WTC11 (cell line): ENCODE measurements around the gene ZFHX3.

Experiments
- TF ChIP-seq, protein P1 (sequence below): fragments of 200-600 bp; IDR thresholded peaks from 2 replicates; pipeline ENCODE4 v1.8.0; 2022; ENCODE audit warnings: antibody characterized with exemption
- TF ChIP-seq, protein P2 (sequence below): sonication (generic); formaldehyde crosslinking; IDR thresholded peaks from 2 replicates; pipeline ENCODE4 v1.8.1; 2022; ENCODE audit warnings: low read depth, missing genetic modification reagents, borderline replicate concordance
- TF ChIP-seq, protein P3 (sequence below): sonication (generic); formaldehyde crosslinking; IDR thresholded peaks from 2 replicates; pipeline ENCODE4 v1.8.1; 2022; ENCODE audit warnings: mild to moderate bottlenecking, moderate library complexity, missing genetic modification reagents

DNA sequence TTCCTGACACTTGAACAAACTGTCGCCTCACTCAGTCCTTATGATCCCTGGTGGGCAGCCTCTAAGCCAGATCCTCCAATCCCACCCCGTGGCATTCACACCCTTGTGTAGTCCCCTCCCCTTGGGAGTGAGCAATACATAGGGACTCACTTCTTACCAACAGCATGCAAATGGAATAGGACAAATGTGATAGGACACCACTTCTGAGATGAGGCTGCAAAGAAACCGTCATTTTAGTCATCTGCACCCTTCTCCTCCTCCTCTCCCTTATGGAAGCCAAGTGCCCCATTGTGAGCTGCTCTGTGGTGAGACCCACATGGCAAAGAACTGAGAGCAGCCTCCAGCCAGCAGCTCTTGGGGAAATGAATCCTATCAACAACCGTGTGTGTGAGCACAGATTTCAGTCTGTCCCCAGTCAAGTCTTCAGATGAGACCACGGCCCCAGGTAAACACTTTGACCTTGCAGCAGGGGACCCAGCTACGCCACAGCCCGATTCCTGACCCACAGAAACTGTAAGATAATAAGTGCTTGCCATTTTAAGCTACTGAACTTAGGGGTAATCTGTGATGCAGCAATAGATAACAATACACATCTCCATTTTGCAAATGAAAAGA, 46.9 kb downstream of the ZFHX3 start:
- TF ChIP-seq, protein P1, sequence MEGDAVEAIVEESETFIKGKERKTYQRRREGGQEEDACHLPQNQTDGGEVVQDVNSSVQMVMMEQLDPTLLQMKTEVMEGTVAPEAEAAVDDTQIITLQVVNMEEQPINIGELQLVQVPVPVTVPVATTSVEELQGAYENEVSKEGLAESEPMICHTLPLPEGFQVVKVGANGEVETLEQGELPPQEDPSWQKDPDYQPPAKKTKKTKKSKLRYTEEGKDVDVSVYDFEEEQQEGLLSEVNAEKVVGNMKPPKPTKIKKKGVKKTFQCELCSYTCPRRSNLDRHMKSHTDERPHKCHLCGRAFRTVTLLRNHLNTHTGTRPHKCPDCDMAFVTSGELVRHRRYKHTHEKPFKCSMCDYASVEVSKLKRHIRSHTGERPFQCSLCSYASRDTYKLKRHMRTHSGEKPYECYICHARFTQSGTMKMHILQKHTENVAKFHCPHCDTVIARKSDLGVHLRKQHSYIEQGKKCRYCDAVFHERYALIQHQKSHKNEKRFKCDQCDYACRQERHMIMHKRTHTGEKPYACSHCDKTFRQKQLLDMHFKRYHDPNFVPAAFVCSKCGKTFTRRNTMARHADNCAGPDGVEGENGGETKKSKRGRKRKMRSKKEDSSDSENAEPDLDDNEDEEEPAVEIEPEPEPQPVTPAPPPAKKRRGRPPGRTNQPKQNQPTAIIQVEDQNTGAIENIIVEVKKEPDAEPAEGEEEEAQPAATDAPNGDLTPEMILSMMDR = no peak
- TF ChIP-seq, protein P2, sequence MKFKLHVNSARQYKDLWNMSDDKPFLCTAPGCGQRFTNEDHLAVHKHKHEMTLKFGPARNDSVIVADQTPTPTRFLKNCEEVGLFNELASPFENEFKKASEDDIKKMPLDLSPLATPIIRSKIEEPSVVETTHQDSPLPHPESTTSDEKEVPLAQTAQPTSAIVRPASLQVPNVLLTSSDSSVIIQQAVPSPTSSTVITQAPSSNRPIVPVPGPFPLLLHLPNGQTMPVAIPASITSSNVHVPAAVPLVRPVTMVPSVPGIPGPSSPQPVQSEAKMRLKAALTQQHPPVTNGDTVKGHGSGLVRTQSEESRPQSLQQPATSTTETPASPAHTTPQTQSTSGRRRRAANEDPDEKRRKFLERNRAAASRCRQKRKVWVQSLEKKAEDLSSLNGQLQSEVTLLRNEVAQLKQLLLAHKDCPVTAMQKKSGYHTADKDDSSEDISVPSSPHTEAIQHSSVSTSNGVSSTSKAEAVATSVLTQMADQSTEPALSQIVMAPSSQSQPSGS (CRISPR knock-in tag) = no peak
- TF ChIP-seq, protein P3, sequence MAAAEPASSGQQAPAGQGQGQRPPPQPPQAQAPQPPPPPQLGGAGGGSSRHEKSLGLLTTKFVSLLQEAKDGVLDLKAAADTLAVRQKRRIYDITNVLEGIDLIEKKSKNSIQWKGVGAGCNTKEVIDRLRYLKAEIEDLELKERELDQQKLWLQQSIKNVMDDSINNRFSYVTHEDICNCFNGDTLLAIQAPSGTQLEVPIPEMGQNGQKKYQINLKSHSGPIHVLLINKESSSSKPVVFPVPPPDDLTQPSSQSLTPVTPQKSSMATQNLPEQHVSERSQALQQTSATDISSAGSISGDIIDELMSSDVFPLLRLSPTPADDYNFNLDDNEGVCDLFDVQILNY (CRISPR knock-in tag) = no peak
